ENCODE data around the gene CCDC148.

Gene CCDC148

GRCh38 chr2:158212301-158212700, 244.3 kb downstream of the CCDC148 start:
- Histone ChIP-seq H3K36me3 (replicated peaks; ENCODE audit: low read depth, low read length) (no peaks in the 10 kb centered on the region), H2AFZ (ENCODE audit: low read depth, low read length) (no peak overlapping the region), H3K79me2 (ENCODE audit: low read length) (no peaks in the 10 kb centered on the region), H3K27me3 (ENCODE audit: low read depth, low read length) (no peaks in the 10 kb centered on the region), H3K4me3 (ENCODE audit: low read length) (no peak overlapping the region), H3K4me2 (ENCODE audit: low read length) (no peak overlapping the region), H3K27ac (ENCODE audit: low read length) (no peak overlapping the region), H3K4me1 (ENCODE audit: low read length) (peaks cover 11% of the 10 kb centered on the region), H3K9ac (ENCODE audit: low read length) (no peak overlapping the region), H4K20me1 (ENCODE audit: insufficient read depth, low read length) (no peaks in the 10 kb centered on the region), H3K9me3 (ENCODE audit: insufficient read depth, low read length) (no peaks in the 10 kb centered on the region)
- TF ChIP-seq EZH2phosphoT487 (IDR thresholded peaks at IDR 0.05; ENCODE audit: low read depth) (no peak), CTCF (IDR thresholded peaks at IDR 0.05; ENCODE audit: low read depth, low read length) (no peak)

GRCh38 chr2:158211502-158211901, 245.1 kb downstream of the CCDC148 start:
- Histone ChIP-seq H4K20me1 (ENCODE audit: insufficient read depth, low read length) (no peaks in the 10 kb centered on the region), H2AFZ (ENCODE audit: low read depth, low read length) (no peak overlapping the region), H3K27ac (ENCODE audit: low read length) (no peak overlapping the region), H3K79me2 (ENCODE audit: low read length) (no peaks in the 10 kb centered on the region), H3K4me1 (ENCODE audit: low read length) (peaks cover 11% of the 10 kb centered on the region), H3K4me2 (ENCODE audit: low read length) (no peak overlapping the region), H3K4me3 (ENCODE audit: low read length) (no peak overlapping the region), H3K36me3 (replicated peaks; ENCODE audit: low read depth, low read length) (no peaks in the 10 kb centered on the region), H3K9ac (ENCODE audit: low read length) (no peak overlapping the region), H3K9me3 (ENCODE audit: insufficient read depth, low read length) (no peaks in the 10 kb centered on the region), H3K27me3 (ENCODE audit: low read depth, low read length) (no peaks in the 10 kb centered on the region)
- TF ChIP-seq CTCF (IDR thresholded peaks at IDR 0.05; ENCODE audit: low read depth, low read length), result no peak
- no peak for TF ChIP-seq EZH2phosphoT487 (IDR thresholded peaks at IDR 0.05; ENCODE audit: low read depth)

GRCh38 chr2:158207354-158207753, 249.2 kb downstream of the CCDC148 start:
- Histone ChIP-seq H3K9me3 (ENCODE audit: insufficient read depth, low read length) (no peaks in the 10 kb centered on the region), H3K36me3 (replicated peaks; ENCODE audit: low read depth, low read length) (no peaks in the 10 kb centered on the region), H3K27me3 (ENCODE audit: low read depth, low read length) (peaks cover 6% of the 10 kb centered on the region; the same call in 1 of the 2 replicates), H3K79me2 (ENCODE audit: low read length) (no peaks in the 10 kb centered on the region), H4K20me1 (ENCODE audit: insufficient read depth, low read length) (no peaks in the 10 kb centered on the region), H3K4me3 (ENCODE audit: low read length) (no peak overlapping the region), H3K27ac (ENCODE audit: low read length) (no peak overlapping the region), H3K4me2 (ENCODE audit: low read length) (no peak overlapping the region), H3K4me1 (ENCODE audit: low read length) (no peaks in the 10 kb centered on the region), H3K9ac (ENCODE audit: low read length) (no peak overlapping the region), H2AFZ (ENCODE audit: low read depth, low read length) (no peak overlapping the region)
- TF ChIP-seq CTCF (IDR thresholded peaks at IDR 0.05; ENCODE audit: low read depth, low read length) (no peak), EZH2phosphoT487 (IDR thresholded peaks at IDR 0.05; ENCODE audit: low read depth) (no peak)

GRCh38 chr2:158205215-158205614, 251.3 kb downstream of the CCDC148 start:
- no peaks in the 10 kb centered on the region for H3K79me2 ChIP-seq (ENCODE audit: low read length)
- H2AFZ ChIP-seq (ENCODE audit: low read depth, low read length), result no peak overlapping the region
- TF ChIP-seq EZH2phosphoT487 (IDR thresholded peaks at IDR 0.05; ENCODE audit: low read depth), result no peak
- no peak for TF ChIP-seq CTCF (IDR thresholded peaks at IDR 0.05; ENCODE audit: low read depth, low read length)
- H3K9me3 ChIP-seq (ENCODE audit: insufficient read depth, low read length), result no peaks in the 10 kb centered on the region
- no peak overlapping the region for H3K4me3 ChIP-seq (ENCODE audit: low read length)
- H3K4me1 ChIP-seq (ENCODE audit: low read length), result no peaks in the 10 kb centered on the region
- no peak overlapping the region for H3K4me2 ChIP-seq (ENCODE audit: low read length)
- no peaks in the 10 kb centered on the region for H4K20me1 ChIP-seq (ENCODE audit: insufficient read depth, low read length)
- H3K36me3 ChIP-seq (replicated peaks; ENCODE audit: low read depth, low read length), result no peaks in the 10 kb centered on the region
- no peak overlapping the region for H3K27ac ChIP-seq (ENCODE audit: low read length)
- H3K9ac ChIP-seq (ENCODE audit: low read length), result no peak overlapping the region
- peaks cover 6% of the 10 kb centered on the region; the same call in 1 of the 2 replicates for H3K27me3 ChIP-seq (ENCODE audit: low read depth, low read length)
